Measurements from ENCODE around the gene RGS3. TPM values are rescaled to one million over a fixed set of nuclear protein-coding genes. Genes with fewer than 3 reads are reported as not detected.

RGS3 gene
- total and polyA plus RNA-seq, 2 experiments from 2014 or later = 44.5 to 48.6 TPM

- no peaks in the 10 kb centered on the region for H4K20me1 ChIP-seq (ENCODE audit: insufficient read depth)
- H3K4me2 ChIP-seq (ENCODE audit: unreplicated experiment) = no peak overlapping the region
- H2AFZ ChIP-seq = no peak overlapping the region
- in situ Hi-C loops (cut with MboI) = loop anchor here (5.0 kb wide), 1 partner anchor 131 kb away; no protein-coding TSS in a partner anchor
- no peaks in the 10 kb centered on the region for H3K9me2 ChIP-seq (ENCODE audit: insufficient read depth)
- peaks cover 17% of the 10 kb centered on the region for H3F3A ChIP-seq (ENCODE audit: insufficient read depth)
- H3K9me3 ChIP-seq (ENCODE audit: low read depth) = no peaks in the 10 kb centered on the region
- H3K27ac ChIP-seq = no peak overlapping the region
- H3K36me3 ChIP-seq (ENCODE audit: low read depth) = peaks cover 13% of the 10 kb centered on the region
- TF ChIP-seq EZH2phosphoT487 (IDR thresholded peaks at IDR 0.05; ENCODE audit: insufficient read depth, low read depth) (no peak), EZH2 (IDR thresholded peaks at IDR 0.05; ENCODE audit: insufficient read depth, poor library complexity, severe bottlenecking) (no peak)
- no peak overlapping the region for H3K4me3 ChIP-seq
- no peak for DNase-seq
- no peak overlapping the region for H3K9ac ChIP-seq
- H3K79me2 ChIP-seq (ENCODE audit: insufficient read depth) = 0 out of 2 replicates have a peak, but pooled peaks cover 15% of the 10 kb centered on the region
- no peaks in the 10 kb centered on the region for H3K27me3 ChIP-seq (replicated peaks; ENCODE audit: insufficient read depth)
- peaks cover 30% of the 10 kb centered on the region for H3K4me1 ChIP-seq (ENCODE audit: insufficient read depth)
- WGBS, 2 experiments (ENCODE audit: low coverage in 1 of 2, low lambda C conversion rate in 2 of 2, missing lambda C conversion rate in 2 of 2) = 93 to 95% methylated on average over 15 to 31 of the region's 31 CpGs
Measured at GRCh38 chr9:113583511-113584427, 120.2 kb downstream of the RGS3 start.

- no peaks in the 10 kb centered on the region for H3K9me2 ChIP-seq (ENCODE audit: insufficient read depth)
- WGBS, 2 experiments (ENCODE audit: low coverage in 1 of 2, low lambda C conversion rate in 2 of 2, missing lambda C conversion rate in 2 of 2) = 77 to 80% methylated on average over 5 of the region's 5 CpGs
- peaks cover 9% of the 10 kb centered on the region for H3F3A ChIP-seq (ENCODE audit: insufficient read depth)
- H3K9ac ChIP-seq = no peak overlapping the region
- no peak overlapping the region for H2AFZ ChIP-seq
- H3K27me3 ChIP-seq (replicated peaks; ENCODE audit: insufficient read depth) = no peaks in the 10 kb centered on the region
- DNase-seq = no peak
- H3K27ac ChIP-seq = no peak overlapping the region
- H3K4me2 ChIP-seq (ENCODE audit: unreplicated experiment) = no peak overlapping the region
- H3K4me3 ChIP-seq = no peak overlapping the region
- in situ Hi-C loops (cut with MboI) = loop anchor here (5.0 kb wide), 1 partner anchor 132 kb away; no protein-coding TSS in a partner anchor
- H3K79me2 ChIP-seq (ENCODE audit: insufficient read depth) = 0 out of 2 replicates have a peak, but pooled peaks cover 15% of the 10 kb centered on the region
- no peaks in the 10 kb centered on the region for H4K20me1 ChIP-seq (ENCODE audit: insufficient read depth)
- no peak for TF ChIP-seq EZH2phosphoT487 (IDR thresholded peaks at IDR 0.05; ENCODE audit: insufficient read depth, low read depth)
- TF ChIP-seq EZH2 (IDR thresholded peaks at IDR 0.05; ENCODE audit: insufficient read depth, poor library complexity, severe bottlenecking) = no peak
- peaks cover 22% of the 10 kb centered on the region for H3K4me1 ChIP-seq (ENCODE audit: insufficient read depth)
- H3K36me3 ChIP-seq (ENCODE audit: low read depth) = peaks cover 13% of the 10 kb centered on the region
- no peaks in the 10 kb centered on the region for H3K9me3 ChIP-seq (ENCODE audit: low read depth)
Measured at GRCh38 chr9:113584428-113585084, 121.0 kb downstream of the RGS3 start.

- peaks cover 13% of the 10 kb centered on the region for H3K36me3 ChIP-seq (ENCODE audit: low read depth)
- H3K4me3 ChIP-seq = no peak overlapping the region
- H3K9me2 ChIP-seq (ENCODE audit: insufficient read depth) = no peaks in the 10 kb centered on the region
- no peaks in the 10 kb centered on the region for H3K27me3 ChIP-seq (replicated peaks; ENCODE audit: insufficient read depth)
- no peak overlapping the region for H3K4me2 ChIP-seq (ENCODE audit: unreplicated experiment)
- H3K4me1 ChIP-seq (ENCODE audit: insufficient read depth) = peaks cover 17% of the 10 kb centered on the region
- H3K79me2 ChIP-seq (ENCODE audit: insufficient read depth) = 0 out of 2 replicates have a peak, but pooled peaks cover 15% of the 10 kb centered on the region
- TF ChIP-seq EZH2 (IDR thresholded peaks at IDR 0.05; ENCODE audit: insufficient read depth, poor library complexity, severe bottlenecking) = no peak
- no peak for TF ChIP-seq EZH2phosphoT487 (IDR thresholded peaks at IDR 0.05; ENCODE audit: insufficient read depth, low read depth)
- H3K9me3 ChIP-seq (ENCODE audit: low read depth) = no peaks in the 10 kb centered on the region
- in situ Hi-C loops (cut with MboI) = no loop called here
- H3F3A ChIP-seq (ENCODE audit: insufficient read depth) = peaks cover 4% of the 10 kb centered on the region
- no peak overlapping the region for H3K9ac ChIP-seq
- no peak for DNase-seq
- no peak overlapping the region for H3K27ac ChIP-seq
- 98 to 99% methylated on average over 4 of the region's 4 CpGs for WGBS, 2 experiments (ENCODE audit: low coverage in 1 of 2, low lambda C conversion rate in 2 of 2, missing lambda C conversion rate in 2 of 2)
- H4K20me1 ChIP-seq (ENCODE audit: insufficient read depth) = no peaks in the 10 kb centered on the region
- H2AFZ ChIP-seq = no peak overlapping the region
Measured at GRCh38 chr9:113585085-113585442, 121.5 kb downstream of the RGS3 start.

GRCh38 chr9:113585555-113585954 is 122.0 kb downstream of the RGS3 start:
- Histone ChIP-seq H3K4me2 (ENCODE audit: unreplicated experiment) (no peak overlapping the region), H3K4me3 (no peak overlapping the region), H3K79me2 (ENCODE audit: insufficient read depth) (0 out of 2 replicates have a peak, but pooled peaks cover 15% of the 10 kb centered on the region), H2AFZ (no peak overlapping the region), H3K36me3 (ENCODE audit: low read depth) (peaks cover 13% of the 10 kb centered on the region), H3K9ac (no peak overlapping the region), H4K20me1 (ENCODE audit: insufficient read depth) (no peaks in the 10 kb centered on the region), H3K9me3 (ENCODE audit: low read depth) (no peaks in the 10 kb centered on the region), H3K4me1 (ENCODE audit: insufficient read depth) (peaks cover 12% of the 10 kb centered on the region), H3K27ac (no peak overlapping the region), H3K27me3 (replicated peaks; ENCODE audit: insufficient read depth) (no peaks in the 10 kb centered on the region), H3F3A (ENCODE audit: insufficient read depth) (no peaks in the 10 kb centered on the region), H3K9me2 (ENCODE audit: insufficient read depth) (no peaks in the 10 kb centered on the region)
- in situ Hi-C loops (cut with MboI) = no loop called here
- no peak for DNase-seq
- TF ChIP-seq EZH2 (IDR thresholded peaks at IDR 0.05; ENCODE audit: insufficient read depth, poor library complexity, severe bottlenecking) (no peak), EZH2phosphoT487 (IDR thresholded peaks at IDR 0.05; ENCODE audit: insufficient read depth, low read depth) (no peak)
- 85% methylated on average over 2 of the region's 2 CpGs for WGBS, 2 experiments (ENCODE audit: low coverage in 1 of 2, low lambda C conversion rate in 2 of 2, missing lambda C conversion rate in 2 of 2)

Data from GM23248 (cell line).